ENCODE data around the gene RNF34. TPM values are rescaled to one million over a fixed set of nuclear protein-coding genes. Genes with fewer than 3 reads are reported as not detected.

RNF34 gene
- total and polyA plus RNA-seq, 2 of the 13 experiments (the other 11 are each of a cell fraction or from before 2014, with no cell fraction given): 36.8 to 53.2 TPM

DNA sequence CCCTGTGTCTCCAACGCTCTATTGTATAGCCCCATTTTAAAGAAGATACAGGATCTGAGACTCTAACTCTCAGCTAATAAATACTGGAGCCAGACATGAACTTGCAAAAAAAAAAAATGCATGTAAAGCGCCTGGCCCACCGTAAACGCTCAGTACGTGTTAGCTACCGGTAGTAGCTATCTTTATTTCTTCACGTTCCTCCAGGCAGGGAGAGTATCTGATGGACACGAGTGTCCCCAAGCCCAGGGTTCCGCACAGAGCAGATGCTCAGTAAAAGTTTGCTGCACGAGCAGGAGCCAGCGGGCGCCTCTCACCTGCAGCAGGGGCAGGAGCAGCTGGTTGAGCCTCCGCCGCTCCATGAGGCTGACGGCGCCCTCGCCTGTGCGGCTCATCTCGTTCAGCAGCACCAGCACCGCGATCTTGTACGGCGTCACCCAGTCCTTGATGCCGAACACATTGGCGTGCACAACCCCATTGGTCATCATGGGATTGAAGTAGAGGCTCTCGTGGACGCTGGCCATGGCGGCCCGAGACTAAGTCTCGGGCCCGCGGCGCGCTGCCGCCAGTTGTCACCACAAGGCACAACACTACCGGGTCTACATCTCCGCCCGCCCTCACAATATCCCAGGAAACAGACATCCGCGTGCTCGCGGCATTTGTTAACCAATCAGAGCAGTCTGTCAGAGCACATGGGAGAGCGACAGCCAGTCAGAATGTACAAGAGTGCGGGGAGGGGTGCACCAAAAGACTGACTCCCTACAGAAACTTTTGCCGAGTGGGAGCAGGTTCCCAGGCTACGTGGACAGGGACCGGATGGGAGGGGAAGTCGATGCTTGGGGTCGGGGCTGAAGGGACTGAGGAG lies 47.9 kb upstream of the RNF34 start, which contains the start of gene ANAPC5 (continued):
- TF ChIP-seq, protein P1, sequence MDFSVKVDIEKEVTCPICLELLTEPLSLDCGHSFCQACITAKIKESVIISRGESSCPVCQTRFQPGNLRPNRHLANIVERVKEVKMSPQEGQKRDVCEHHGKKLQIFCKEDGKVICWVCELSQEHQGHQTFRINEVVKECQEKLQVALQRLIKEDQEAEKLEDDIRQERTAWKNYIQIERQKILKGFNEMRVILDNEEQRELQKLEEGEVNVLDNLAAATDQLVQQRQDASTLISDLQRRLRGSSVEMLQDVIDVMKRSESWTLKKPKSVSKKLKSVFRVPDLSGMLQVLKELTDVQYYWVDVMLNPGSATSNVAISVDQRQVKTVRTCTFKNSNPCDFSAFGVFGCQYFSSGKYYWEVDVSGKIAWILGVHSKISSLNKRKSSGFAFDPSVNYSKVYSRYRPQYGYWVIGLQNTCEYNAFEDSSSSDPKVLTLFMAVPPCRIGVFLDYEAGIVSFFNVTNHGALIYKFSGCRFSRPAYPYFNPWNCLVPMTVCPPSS (IDR thresholded peaks at IDR 0.05): no peak
- TF ChIP-seq, protein P2, sequence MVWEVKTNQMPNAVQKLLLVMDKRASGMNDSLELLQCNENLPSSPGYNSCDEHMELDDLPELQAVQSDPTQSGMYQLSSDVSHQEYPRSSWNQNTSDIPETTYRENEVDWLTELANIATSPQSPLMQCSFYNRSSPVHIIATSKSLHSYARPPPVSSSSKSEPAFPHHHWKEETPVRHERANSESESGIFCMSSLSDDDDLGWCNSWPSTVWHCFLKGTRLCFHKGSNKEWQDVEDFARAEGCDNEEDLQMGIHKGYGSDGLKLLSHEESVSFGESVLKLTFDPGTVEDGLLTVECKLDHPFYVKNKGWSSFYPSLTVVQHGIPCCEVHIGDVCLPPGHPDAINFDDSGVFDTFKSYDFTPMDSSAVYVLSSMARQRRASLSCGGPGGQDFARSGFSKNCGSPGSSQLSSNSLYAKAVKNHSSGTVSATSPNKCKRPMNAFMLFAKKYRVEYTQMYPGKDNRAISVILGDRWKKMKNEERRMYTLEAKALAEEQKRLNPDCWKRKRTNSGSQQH (CRISPR knock-in tag; IDR thresholded peaks at IDR 0.05; ENCODE audit: low read depth): peak; percentile 81; the same call in 1 of the 2 replicates
- TF ChIP-seq ZNF75D (CRISPR knock-in tag; IDR thresholded peaks at IDR 0.05; ENCODE audit: borderline replicate concordance) (no peak), RORA (CRISPR knock-in tag; IDR thresholded peaks at IDR 0.05) (no peak), HMG20A (CRISPR knock-in tag; IDR thresholded peaks at IDR 0.05; ENCODE audit: borderline replicate concordance) (no peak), ZNF292 (CRISPR knock-in tag; IDR thresholded peaks at IDR 0.05; ENCODE audit: borderline replicate concordance, low read depth) (peak; percentile 60; the same call in 1 of the 2 replicates), GATA4 (IDR thresholded peaks at IDR 0.05; ENCODE audit: borderline replicate concordance, low read depth) (no peak), RBM22 (optimal IDR thresholded peaks at IDR 0.05; ENCODE audit: low read length) (no peak), TGIF2 (CRISPR knock-in tag; IDR thresholded peaks at IDR 0.05) (peak; percentile 88; the same call in 1 of the 2 replicates)
- TF ChIP-seq, protein P3, sequence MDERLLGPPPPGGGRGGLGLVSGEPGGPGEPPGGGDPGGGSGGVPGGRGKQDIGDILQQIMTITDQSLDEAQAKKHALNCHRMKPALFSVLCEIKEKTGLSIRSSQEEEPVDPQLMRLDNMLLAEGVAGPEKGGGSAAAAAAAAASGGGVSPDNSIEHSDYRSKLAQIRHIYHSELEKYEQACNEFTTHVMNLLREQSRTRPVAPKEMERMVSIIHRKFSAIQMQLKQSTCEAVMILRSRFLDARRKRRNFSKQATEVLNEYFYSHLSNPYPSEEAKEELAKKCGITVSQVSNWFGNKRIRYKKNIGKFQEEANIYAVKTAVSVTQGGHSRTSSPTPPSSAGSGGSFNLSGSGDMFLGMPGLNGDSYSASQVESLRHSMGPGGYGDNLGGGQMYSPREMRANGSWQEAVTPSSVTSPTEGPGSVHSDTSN (CRISPR knock-in tag; IDR thresholded peaks at IDR 0.05): no peak
- TF ChIP-seq, protein P4, sequence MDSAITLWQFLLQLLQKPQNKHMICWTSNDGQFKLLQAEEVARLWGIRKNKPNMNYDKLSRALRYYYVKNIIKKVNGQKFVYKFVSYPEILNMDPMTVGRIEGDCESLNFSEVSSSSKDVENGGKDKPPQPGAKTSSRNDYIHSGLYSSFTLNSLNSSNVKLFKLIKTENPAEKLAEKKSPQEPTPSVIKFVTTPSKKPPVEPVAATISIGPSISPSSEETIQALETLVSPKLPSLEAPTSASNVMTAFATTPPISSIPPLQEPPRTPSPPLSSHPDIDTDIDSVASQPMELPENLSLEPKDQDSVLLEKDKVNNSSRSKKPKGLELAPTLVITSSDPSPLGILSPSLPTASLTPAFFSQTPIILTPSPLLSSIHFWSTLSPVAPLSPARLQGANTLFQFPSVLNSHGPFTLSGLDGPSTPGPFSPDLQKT (CRISPR knock-in tag; IDR thresholded peaks at IDR 0.05; ENCODE audit: borderline replicate concordance): no peak
- TF ChIP-seq, protein P5, sequence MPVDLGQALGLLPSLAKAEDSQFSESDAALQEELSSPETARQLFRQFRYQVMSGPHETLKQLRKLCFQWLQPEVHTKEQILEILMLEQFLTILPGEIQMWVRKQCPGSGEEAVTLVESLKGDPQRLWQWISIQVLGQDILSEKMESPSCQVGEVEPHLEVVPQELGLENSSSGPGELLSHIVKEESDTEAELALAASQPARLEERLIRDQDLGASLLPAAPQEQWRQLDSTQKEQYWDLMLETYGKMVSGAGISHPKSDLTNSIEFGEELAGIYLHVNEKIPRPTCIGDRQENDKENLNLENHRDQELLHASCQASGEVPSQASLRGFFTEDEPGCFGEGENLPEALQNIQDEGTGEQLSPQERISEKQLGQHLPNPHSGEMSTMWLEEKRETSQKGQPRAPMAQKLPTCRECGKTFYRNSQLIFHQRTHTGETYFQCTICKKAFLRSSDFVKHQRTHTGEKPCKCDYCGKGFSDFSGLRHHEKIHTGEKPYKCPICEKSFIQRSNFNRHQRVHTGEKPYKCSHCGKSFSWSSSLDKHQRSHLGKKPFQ (CRISPR knock-in tag; IDR thresholded peaks at IDR 0.05; ENCODE audit: insufficient replicate concordance): peak; percentile 15
- TF ChIP-seq, protein P6, sequence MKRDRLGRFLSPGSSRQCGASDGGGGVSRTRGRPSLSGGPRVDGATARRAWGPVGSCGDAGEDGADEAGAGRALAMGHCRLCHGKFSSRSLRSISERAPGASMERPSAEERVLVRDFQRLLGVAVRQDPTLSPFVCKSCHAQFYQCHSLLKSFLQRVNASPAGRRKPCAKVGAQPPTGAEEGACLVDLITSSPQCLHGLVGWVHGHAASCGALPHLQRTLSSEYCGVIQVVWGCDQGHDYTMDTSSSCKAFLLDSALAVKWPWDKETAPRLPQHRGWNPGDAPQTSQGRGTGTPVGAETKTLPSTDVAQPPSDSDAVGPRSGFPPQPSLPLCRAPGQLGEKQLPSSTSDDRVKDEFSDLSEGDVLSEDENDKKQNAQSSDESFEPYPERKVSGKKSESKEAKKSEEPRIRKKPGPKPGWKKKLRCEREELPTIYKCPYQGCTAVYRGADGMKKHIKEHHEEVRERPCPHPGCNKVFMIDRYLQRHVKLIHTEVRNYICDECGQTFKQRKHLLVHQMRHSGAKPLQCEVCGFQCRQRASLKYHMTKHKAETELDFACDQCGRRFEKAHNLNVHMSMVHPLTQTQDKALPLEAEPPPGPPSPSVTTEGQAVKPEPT (CRISPR knock-in tag; IDR thresholded peaks at IDR 0.05; ENCODE audit: low read depth): 0 out of 2 replicates have a peak, but pooled peaks have one; percentile 63
